GM23338 (cell line): Measurements from ENCODE around the gene HSPA2. TPM values are rescaled to one million over a fixed set of nuclear protein-coding genes. Genes with fewer than 3 reads are reported as not detected.

Experiments
- ATAC-seq: fragments of 200-7000 bp; cut with Tn5 transposase; 3 replicates; pipeline ENCODE4 v1.9.1; 2020
- DNase-seq: peaks from one replicate; pipeline ENCODE4 v3.0.0-alpha.2; 2015; ENCODE audit warnings: low spot score
- H2AFZ ChIP-seq: fragments of 200-600 bp; sonication (generic); 2 replicates; pipeline ENCODE4 v1.8.0; 2016; ENCODE audit warnings: antibody characterized with exemption, mild to moderate bottlenecking, moderate library complexity
- H3F3A ChIP-seq: fragments of 200-600 bp; sonication (generic); replicated peaks from 2 replicates; pipeline ENCODE4 v1.8.0; 2017; ENCODE audit warnings: antibody characterized with exemption, mixed run types, low read depth
- H3K27ac ChIP-seq: fragments of 200-600 bp; sonication (generic); 2 replicates; pipeline ENCODE4 v1.6.1; 2016; ENCODE audit warnings: low read depth
- H3K27me3 ChIP-seq: fragments of 200-600 bp; sonication (generic); 2 replicates; pipeline ENCODE4 v1.8.0; 2016; ENCODE audit warnings: mild to moderate bottlenecking, mixed run types, moderate library complexity; ENCODE audit not compliant: insufficient read depth
- H3K36me3 ChIP-seq: fragments of 200-600 bp; sonication (generic); 2 replicates; pipeline ENCODE4 v1.8.0; 2016; ENCODE audit warnings: mild to moderate bottlenecking; ENCODE audit not compliant: insufficient read depth
- H3K4me1 ChIP-seq: fragments of 200-600 bp; sonication (generic); 2 replicates; pipeline ENCODE4 v1.8.0; 2016; ENCODE audit warnings: mild to moderate bottlenecking, moderate library complexity; ENCODE audit not compliant: insufficient read depth
- H3K4me2 ChIP-seq: fragments of 200-600 bp; sonication (generic); 2 replicates; pipeline ENCODE4 v1.7.1; 2017; ENCODE audit warnings: mixed run types
- H3K4me3 ChIP-seq: fragments of 200-600 bp; sonication (generic); 2 replicates; pipeline ENCODE4 v1.6.1; 2016; ENCODE audit warnings: mixed run types
- H3K79me2 ChIP-seq: fragments of 200-600 bp; sonication (generic); replicated peaks from 2 replicates; pipeline ENCODE4 v1.8.0; 2017; ENCODE audit warnings: mild to moderate bottlenecking; ENCODE audit not compliant: insufficient read depth
- H3K9me2 ChIP-seq: fragments of 200-600 bp; sonication (generic); 2 replicates; pipeline ENCODE4 v1.8.0; 2017; ENCODE audit not compliant: insufficient read depth
- H4K20me1 ChIP-seq: fragments of 200-600 bp; sonication (generic); replicated peaks from 2 replicates; pipeline ENCODE4 v1.8.0; 2017; ENCODE audit warnings: mild to moderate bottlenecking; ENCODE audit not compliant: insufficient read depth
- H3K27ac Mint-ChIP-seq: 2 replicates; pipeline ENCODE4 v1.8.0; 2020; ENCODE audit warnings: inconsistent platforms, mild to moderate bottlenecking, moderate library complexity, mixed read lengths
- H3K27me3 Mint-ChIP-seq: 3 replicates; pipeline ENCODE4 v1.8.0; 2022; ENCODE audit warnings: low read depth, mild to moderate bottlenecking, moderate library complexity, mixed read lengths, inconsistent platforms; ENCODE audit not compliant: insufficient read depth, poor library complexity
- H3K36me3 Mint-ChIP-seq: 3 replicates; pipeline ENCODE4 v1.8.0; 2021; ENCODE audit warnings: low read depth, mild to moderate bottlenecking, inconsistent platforms, moderate library complexity, mixed read lengths
- H3K4me1 Mint-ChIP-seq: 3 replicates; pipeline ENCODE4 v1.8.0; 2020; ENCODE audit warnings: mild to moderate bottlenecking, inconsistent platforms, mixed read lengths
- H3K4me3 Mint-ChIP-seq: 3 replicates; pipeline ENCODE4 v1.8.0; 2021; ENCODE audit warnings: moderate library complexity, mild to moderate bottlenecking, inconsistent platforms, mixed read lengths
- H3K9me3 Mint-ChIP-seq: 3 replicates; pipeline ENCODE4 v1.8.0; 2020; ENCODE audit warnings: moderate library complexity, mild to moderate bottlenecking, inconsistent platforms, mixed read lengths
- CREB1 ChIP-seq: fragments of 250-450 bp; sonication (Bioruptor Pico); IDR thresholded peaks from 2 replicates; pipeline ENCODE4 v1.5.0; 2020; ENCODE audit warnings: low read depth, mild to moderate bottlenecking, moderate library complexity
- EZH2 ChIP-seq: fragments of 200-600 bp; sonication (generic); IDR thresholded peaks from one replicate; pipeline ENCODE4 v1.8.0; 2017; ENCODE audit warnings: antibody characterized with exemption, mild to moderate bottlenecking, low read depth; ENCODE audit not compliant: unreplicated experiment
- EZH2phosphoT487 ChIP-seq: fragments of 200-600 bp; sonication (generic); IDR thresholded peaks from one replicate; pipeline ENCODE4 v1.8.1; 2018; ENCODE audit warnings: antibody characterized with exemption; ENCODE audit not compliant: unreplicated experiment
- JUNB ChIP-seq: IDR thresholded peaks from one replicate; pipeline ENCODE4 v1.6.1; 2016; ENCODE audit warnings: antibody characterized with exemption; ENCODE audit not compliant: unreplicated experiment
- NANOG ChIP-seq: IDR thresholded peaks from 2 replicates; pipeline ENCODE4 v1.6.1; 2016; ENCODE audit warnings: antibody characterized with exemption, borderline replicate concordance
- STAT1 ChIP-seq: IDR thresholded peaks from one replicate; pipeline ENCODE4 v1.6.1; 2016; ENCODE audit warnings: antibody characterized with exemption; ENCODE audit not compliant: unreplicated experiment
- ZNF114 ChIP-seq: fragments of 250-450 bp; sonication (Bioruptor Pico); IDR thresholded peaks from 2 replicates; pipeline ENCODE4 v1.5.0; 2020; ENCODE audit warnings: mild to moderate bottlenecking, moderate library complexity
- ZNF331 ChIP-seq: fragments of 250-450 bp; sonication (Bioruptor Pico); IDR thresholded peaks from 2 replicates; pipeline ENCODE4 v1.5.0; 2020; ENCODE audit warnings: low read depth, mild to moderate bottlenecking, moderate library complexity
- long read RNA-seq: library from polyadenylated mRNA; unstranded; transcript quantifications from one replicate; pipeline ENCODE4 v2.0.0, GENCODE V29; 2020; ENCODE audit not compliant: unreplicated experiment
- polyA plus RNA-seq: library from polyadenylated mRNA; unstranded; fragments of >200 nt; fragmentation: Nextera tagmentation; extraction: Ambion mirVana; gene quantifications from 2 replicates; pipeline ENCODE4 v1.2.1, GENCODE V29; 2016
- total RNA-seq: library from RNA; depleted of rRNA; stranded (reverse); fragments of >200 nt; shearing (Covaris generic); gene quantifications from 2 replicates; pipeline ENCODE4 v1.2.3, GENCODE V29; 2014; rRNA removed
- TF ChIP-seq, protein P1 (sequence below): fragments of 250-450 bp; sonication (Bioruptor Pico); IDR thresholded peaks from 2 replicates; pipeline ENCODE4 v1.5.0; 2020; ENCODE audit warnings: mild to moderate bottlenecking, moderate library complexity
- TF ChIP-seq, protein P2 (sequence below), 2 experiments: fragments of 200-600 bp in 1 of 2; sonication (generic) in 1 of 2; conservative IDR thresholded peaks; 2 replicates each; pipeline versions ENCODE4 v1.5.1 to v1.6.1; 2016 to 2017; ENCODE audit warnings: antibody characterized with exemption in 2 of 2, low read depth in 2 of 2, mild to moderate bottlenecking in 2 of 2, moderate library complexity in 1 of 2
- TF ChIP-seq, protein P3 (sequence below): IDR thresholded peaks from one replicate; pipeline ENCODE4 v1.6.1; 2018; ENCODE audit warnings: antibody characterized with exemption; ENCODE audit not compliant: unreplicated experiment
- TF ChIP-seq, protein P4 (sequence below): IDR thresholded peaks from 2 replicates; pipeline ENCODE4 v1.6.1; 2016; ENCODE audit warnings: antibody characterized with exemption

Gene HSPA2
- total RNA-seq (114 and 130 TPM in 2 replicates), polyA plus RNA-seq (86.1 and 88.5 TPM in 2 replicates)
- long read RNA-seq, transcript HSPA2-201 (1 exons, 2,767 nt), result major isoform, 16 of 16 reads
- long read RNA-seq, partial matches to known transcripts, result 0 of 16 reads
- long read RNA-seq, other reads (novel, unspliced or antisense), result 0 of 16 reads

DNA sequence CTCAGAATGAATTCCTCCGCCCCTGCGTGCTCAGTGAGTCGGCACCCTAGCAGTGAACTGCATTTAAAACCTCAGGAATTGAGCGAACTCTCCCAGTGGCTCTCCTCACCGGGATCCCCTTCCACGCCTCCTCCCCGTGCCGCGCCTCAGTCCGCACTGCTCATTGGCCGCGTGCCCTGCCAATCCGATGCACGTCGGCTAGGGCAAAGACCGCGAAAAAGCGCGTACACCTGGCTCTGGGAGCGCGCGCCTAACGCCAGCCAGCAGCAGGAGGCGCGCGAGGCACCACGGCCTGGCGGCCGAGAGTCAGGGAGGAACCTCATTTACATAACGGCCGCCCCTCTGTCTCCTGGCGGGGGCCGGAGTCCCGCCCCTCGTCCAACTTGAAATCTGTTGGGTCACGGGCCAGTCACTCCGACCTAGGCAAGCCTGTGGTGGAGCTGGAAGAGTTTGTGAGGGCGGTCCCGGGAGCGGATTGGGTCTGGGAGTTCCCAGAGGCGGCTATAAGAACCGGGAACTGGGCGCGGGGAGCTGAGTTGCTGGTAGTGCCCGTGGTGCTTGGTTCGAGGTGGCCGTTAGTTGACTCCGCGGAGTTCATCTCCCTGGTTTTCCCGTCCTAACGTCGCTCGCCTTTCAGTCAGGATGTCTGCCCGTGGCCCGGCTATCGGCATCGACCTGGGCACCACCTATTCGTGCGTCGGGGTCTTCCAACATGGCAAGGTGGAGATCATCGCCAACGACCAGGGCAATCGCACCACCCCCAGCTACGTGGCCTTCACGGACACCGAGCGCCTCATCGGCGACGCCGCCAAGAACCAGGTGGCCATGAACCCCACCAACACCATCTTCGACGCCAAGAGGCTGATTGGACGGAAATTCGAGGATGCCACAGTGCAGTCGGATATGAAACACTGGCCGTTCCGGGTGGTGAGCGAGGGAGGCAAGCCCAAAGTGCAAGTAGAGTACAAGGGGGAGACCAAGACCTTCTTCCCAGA, at the start of gene HSPA2:
HSPA2 (plus strand) TSS at position 534 of the 995 bp plus-strand sequence; CDS start at position 643, 109 bp downstream.
- Mint-ChIP-seq H3K27me3 (peaks cover 26% of the 10 kb centered on the region), H3K4me3 (peak within 1 kb of the TSS; percentile 78), H3K27ac (peak within 1 kb of the TSS; percentile 99), H3K9me3 (peaks cover 28% of the 10 kb centered on the region), H3K4me1 (peaks cover 47% of the 10 kb centered on the region), H3K36me3 (peaks cover 29% of the 10 kb centered on the region)
- ATAC-seq (peak; percentile 90), DNase-seq (peak; percentile 100)
- H3K79me2 ChIP-seq, result peaks cover 29% of the 10 kb centered on the region
- H2AFZ ChIP-seq, result peak within 1 kb of the TSS; percentile 85; the same call in 1 of the 2 replicates
- H3K4me2 ChIP-seq, result peak within 1 kb of the TSS; percentile 77
- peak within 1 kb of the TSS; percentile 59 for H3K4me3 ChIP-seq
- no peaks in the 10 kb centered on the region for H3K9me2 ChIP-seq
- peaks cover 5% of the 10 kb centered on the region; the same call in 1 of the 2 replicates for H3K4me1 ChIP-seq
- H3K27ac ChIP-seq, result peak within 1 kb of the TSS; percentile 98
- H3K36me3 ChIP-seq, result no peaks in the 10 kb centered on the region
- peaks cover 19% of the 10 kb centered on the region for H3K27me3 ChIP-seq
- no peaks in the 10 kb centered on the region for H4K20me1 ChIP-seq
- H3F3A ChIP-seq, result no peaks in the 10 kb centered on the region
- TF ChIP-seq, protein P1, sequence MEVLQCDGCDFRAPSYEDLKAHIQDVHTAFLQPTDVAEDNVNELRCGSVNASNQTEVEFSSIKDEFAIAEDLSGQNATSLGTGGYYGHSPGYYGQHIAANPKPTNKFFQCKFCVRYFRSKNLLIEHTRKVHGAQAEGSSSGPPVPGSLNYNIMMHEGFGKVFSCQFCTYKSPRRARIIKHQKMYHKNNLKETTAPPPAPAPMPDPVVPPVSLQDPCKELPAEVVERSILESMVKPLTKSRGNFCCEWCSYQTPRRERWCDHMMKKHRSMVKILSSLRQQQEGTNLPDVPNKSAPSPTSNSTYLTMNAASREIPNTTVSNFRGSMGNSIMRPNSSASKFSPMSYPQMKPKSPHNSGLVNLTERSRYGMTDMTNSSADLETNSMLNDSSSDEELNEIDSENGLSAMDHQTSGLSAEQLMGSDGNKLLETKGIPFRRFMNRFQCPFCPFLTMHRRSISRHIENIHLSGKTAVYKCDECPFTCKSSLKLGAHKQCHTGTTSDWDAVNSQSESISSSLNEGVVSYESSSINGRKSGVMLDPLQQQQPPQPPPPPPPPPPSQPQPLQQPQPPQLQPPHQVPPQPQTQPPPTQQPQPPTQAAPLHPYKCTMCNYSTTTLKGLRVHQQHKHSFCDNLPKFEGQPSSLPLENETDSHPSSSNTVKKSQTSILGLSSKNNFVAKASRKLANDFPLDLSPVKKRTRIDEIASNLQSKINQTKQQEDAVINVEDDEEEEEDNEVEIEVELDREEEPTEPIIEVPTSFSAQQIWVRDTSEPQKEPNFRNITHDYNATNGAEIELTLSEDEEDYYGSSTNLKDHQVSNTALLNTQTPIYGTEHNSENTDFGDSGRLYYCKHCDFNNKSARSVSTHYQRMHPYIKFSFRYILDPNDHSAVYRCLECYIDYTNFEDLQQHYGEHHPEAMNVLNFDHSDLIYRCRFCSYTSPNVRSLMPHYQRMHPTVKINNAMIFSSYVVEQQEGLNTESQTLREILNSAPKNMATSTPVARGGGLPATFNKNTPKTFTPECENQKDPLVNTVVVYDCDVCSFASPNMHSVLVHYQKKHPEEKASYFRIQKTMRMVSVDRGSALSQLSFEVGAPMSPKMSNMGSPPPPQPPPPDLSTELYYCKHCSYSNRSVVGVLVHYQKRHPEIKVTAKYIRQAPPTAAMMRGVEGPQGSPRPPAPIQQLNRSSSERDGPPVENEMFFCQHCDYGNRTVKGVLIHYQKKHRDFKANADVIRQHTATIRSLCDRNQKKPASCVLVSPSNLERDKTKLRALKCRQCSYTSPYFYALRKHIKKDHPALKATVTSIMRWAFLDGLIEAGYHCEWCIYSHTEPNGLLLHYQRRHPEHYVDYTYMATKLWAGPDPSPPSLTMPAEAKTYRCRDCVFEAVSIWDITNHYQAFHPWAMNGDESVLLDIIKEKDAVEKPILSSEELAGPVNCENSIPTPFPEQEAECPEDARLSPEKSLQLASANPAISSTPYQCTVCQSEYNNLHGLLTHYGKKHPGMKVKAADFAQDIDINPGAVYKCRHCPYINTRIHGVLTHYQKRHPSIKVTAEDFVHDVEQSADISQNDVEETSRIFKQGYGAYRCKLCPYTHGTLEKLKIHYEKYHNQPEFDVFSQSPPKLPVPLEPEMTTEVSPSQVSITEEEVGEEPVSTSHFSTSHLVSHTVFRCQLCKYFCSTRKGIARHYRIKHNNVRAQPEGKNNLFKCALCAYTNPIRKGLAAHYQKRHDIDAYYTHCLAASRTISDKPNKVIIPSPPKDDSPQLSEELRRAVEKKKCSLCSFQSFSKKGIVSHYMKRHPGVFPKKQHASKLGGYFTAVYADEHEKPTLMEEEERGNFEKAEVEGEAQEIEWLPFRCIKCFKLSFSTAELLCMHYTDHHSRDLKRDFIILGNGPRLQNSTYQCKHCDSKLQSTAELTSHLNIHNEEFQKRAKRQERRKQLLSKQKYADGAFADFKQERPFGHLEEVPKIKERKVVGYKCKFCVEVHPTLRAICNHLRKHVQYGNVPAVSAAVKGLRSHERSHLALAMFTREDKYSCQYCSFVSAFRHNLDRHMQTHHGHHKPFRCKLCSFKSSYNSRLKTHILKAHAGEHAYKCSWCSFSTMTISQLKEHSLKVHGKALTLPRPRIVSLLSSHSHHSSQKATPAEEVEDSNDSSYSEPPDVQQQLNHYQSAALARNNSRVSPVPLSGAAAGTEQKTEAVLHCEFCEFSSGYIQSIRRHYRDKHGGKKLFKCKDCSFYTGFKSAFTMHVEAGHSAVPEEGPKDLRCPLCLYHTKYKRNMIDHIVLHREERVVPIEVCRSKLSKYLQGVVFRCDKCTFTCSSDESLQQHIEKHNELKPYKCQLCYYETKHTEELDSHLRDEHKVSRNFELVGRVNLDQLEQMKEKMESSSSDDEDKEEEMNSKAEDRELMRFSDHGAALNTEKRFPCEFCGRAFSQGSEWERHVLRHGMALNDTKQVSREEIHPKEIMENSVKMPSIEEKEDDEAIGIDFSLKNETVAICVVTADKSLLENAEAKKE (CRISPR knock-in tag), result no peak
- TF ChIP-seq, protein P2, sequence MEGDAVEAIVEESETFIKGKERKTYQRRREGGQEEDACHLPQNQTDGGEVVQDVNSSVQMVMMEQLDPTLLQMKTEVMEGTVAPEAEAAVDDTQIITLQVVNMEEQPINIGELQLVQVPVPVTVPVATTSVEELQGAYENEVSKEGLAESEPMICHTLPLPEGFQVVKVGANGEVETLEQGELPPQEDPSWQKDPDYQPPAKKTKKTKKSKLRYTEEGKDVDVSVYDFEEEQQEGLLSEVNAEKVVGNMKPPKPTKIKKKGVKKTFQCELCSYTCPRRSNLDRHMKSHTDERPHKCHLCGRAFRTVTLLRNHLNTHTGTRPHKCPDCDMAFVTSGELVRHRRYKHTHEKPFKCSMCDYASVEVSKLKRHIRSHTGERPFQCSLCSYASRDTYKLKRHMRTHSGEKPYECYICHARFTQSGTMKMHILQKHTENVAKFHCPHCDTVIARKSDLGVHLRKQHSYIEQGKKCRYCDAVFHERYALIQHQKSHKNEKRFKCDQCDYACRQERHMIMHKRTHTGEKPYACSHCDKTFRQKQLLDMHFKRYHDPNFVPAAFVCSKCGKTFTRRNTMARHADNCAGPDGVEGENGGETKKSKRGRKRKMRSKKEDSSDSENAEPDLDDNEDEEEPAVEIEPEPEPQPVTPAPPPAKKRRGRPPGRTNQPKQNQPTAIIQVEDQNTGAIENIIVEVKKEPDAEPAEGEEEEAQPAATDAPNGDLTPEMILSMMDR (conservative IDR thresholded peaks at IDR 0.05; ENCODE audit: low read depth in 2 of 2), result peak; percentile 48 to 84
- no peak for TF ChIP-seq EZH2phosphoT487
- TF ChIP-seq JUNB, result no peak
- TF ChIP-seq NANOG, result no peak
- TF ChIP-seq EZH2, result no peak
- peak; percentile 95; the same call in 1 of the 2 replicates for TF ChIP-seq ZNF114 (CRISPR knock-in tag)
- no peak for TF ChIP-seq STAT1
- TF ChIP-seq, protein P3, sequence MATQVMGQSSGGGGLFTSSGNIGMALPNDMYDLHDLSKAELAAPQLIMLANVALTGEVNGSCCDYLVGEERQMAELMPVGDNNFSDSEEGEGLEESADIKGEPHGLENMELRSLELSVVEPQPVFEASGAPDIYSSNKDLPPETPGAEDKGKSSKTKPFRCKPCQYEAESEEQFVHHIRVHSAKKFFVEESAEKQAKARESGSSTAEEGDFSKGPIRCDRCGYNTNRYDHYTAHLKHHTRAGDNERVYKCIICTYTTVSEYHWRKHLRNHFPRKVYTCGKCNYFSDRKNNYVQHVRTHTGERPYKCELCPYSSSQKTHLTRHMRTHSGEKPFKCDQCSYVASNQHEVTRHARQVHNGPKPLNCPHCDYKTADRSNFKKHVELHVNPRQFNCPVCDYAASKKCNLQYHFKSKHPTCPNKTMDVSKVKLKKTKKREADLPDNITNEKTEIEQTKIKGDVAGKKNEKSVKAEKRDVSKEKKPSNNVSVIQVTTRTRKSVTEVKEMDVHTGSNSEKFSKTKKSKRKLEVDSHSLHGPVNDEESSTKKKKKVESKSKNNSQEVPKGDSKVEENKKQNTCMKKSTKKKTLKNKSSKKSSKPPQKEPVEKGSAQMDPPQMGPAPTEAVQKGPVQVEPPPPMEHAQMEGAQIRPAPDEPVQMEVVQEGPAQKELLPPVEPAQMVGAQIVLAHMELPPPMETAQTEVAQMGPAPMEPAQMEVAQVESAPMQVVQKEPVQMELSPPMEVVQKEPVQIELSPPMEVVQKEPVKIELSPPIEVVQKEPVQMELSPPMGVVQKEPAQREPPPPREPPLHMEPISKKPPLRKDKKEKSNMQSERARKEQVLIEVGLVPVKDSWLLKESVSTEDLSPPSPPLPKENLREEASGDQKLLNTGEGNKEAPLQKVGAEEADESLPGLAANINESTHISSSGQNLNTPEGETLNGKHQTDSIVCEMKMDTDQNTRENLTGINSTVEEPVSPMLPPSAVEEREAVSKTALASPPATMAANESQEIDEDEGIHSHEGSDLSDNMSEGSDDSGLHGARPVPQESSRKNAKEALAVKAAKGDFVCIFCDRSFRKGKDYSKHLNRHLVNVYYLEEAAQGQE, result no peak
- no peak for TF ChIP-seq ZNF331 (CRISPR knock-in tag)
- TF ChIP-seq CREB1 (CRISPR knock-in tag), result peak; percentile 91
- TF ChIP-seq, protein P4, sequence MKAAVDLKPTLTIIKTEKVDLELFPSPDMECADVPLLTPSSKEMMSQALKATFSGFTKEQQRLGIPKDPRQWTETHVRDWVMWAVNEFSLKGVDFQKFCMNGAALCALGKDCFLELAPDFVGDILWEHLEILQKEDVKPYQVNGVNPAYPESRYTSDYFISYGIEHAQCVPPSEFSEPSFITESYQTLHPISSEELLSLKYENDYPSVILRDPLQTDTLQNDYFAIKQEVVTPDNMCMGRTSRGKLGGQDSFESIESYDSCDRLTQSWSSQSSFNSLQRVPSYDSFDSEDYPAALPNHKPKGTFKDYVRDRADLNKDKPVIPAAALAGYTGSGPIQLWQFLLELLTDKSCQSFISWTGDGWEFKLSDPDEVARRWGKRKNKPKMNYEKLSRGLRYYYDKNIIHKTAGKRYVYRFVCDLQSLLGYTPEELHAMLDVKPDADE, result no peak
